UCSD-AML1 (cell line): ENCODE measurements around the gene GRIN3B.

Source experiments
- DNase-seq: peaks from one replicate; lab custom pipeline; 2025; ENCODE audit not compliant: unreplicated experiment; lab: John Stamatoyannopoulos, UW

GRIN3B gene

GRCh38 chr19:964761-965694 is 35.2 kb upstream of the GRIN3B start:
- DNase-seq: no peak

GRCh38 chr19:966485-967088 is 33.6 kb upstream of the GRIN3B start:
- DNase-seq: no peak

GRCh38 chr19:970695-971094 is 29.5 kb upstream of the GRIN3B start:
- DNase-seq: peak; percentile 17

- no peak for DNase-seq
These were observed 28.4 kb upstream of the GRIN3B start for GRCh38 chr19:971795-972194.

GRCh38 chr19:972281-972680 is 27.9 kb upstream of the GRIN3B start:
- DNase-seq: no peak

- no peak for DNase-seq
These were observed 26.3 kb upstream of the GRIN3B start for GRCh38 chr19:973726-974563.

GRCh38 chr19:974564-975257 is 25.5 kb upstream of the GRIN3B start:
- no peak for DNase-seq

GRCh38 chr19:976476-976875 is 23.7 kb upstream of the GRIN3B start:
- no peak for DNase-seq

GRCh38 chr19:977058-977464 is 23.2 kb upstream of the GRIN3B start:
- DNase-seq: no peak

- DNase-seq: no peak
These were observed 20.9 kb upstream of the GRIN3B start for GRCh38 chr19:979318-979741.

- DNase-seq: no peak
These were observed 19.9 kb upstream of the GRIN3B start for GRCh38 chr19:980133-980998.

- peak; percentile 81 for DNase-seq
These were observed 17.6 kb upstream of the GRIN3B start for GRCh38 chr19:982567-983170.

GRCh38 chr19:984165-984967 is 15.9 kb upstream of the GRIN3B start, which contains the start of gene WDR18:
WDR18 (plus strand) TSS chr19:984345; CDS start chr19:984354, 9 bp downstream.
- peak; percentile 92 for DNase-seq

- no peak for DNase-seq
These were observed 14.1 kb upstream of the GRIN3B start for GRCh38 chr19:986083-986482.

- no peak for DNase-seq
These were observed 12.1 kb upstream of the GRIN3B start for GRCh38 chr19:988081-988480.

- no peak for DNase-seq
These were observed 11.7 kb upstream of the GRIN3B start for GRCh38 chr19:988510-988909.

GRCh38 chr19:989381-990081 is 10.7 kb upstream of the GRIN3B start:
- DNase-seq: no peak

GRCh38 chr19:990119-990571 is 10.1 kb upstream of the GRIN3B start:
- no peak for DNase-seq
